ENCODE data around the gene NEU3. TPM values are rescaled to one million over a fixed set of nuclear protein-coding genes. Genes with fewer than 3 reads are reported as not detected.
A peak's percentile ranks its signal among the peaks of the same experiment; 100 is the strongest.
"Not testable (repeated sequence)": the region's sequence is repeated elsewhere in the genome, so short reads cannot be mapped to it uniquely, and the experiment has no call there.

The NEU3 gene
- total RNA-seq, 1 experiment from 2014 or later, result 29.0 TPM

DNA sequence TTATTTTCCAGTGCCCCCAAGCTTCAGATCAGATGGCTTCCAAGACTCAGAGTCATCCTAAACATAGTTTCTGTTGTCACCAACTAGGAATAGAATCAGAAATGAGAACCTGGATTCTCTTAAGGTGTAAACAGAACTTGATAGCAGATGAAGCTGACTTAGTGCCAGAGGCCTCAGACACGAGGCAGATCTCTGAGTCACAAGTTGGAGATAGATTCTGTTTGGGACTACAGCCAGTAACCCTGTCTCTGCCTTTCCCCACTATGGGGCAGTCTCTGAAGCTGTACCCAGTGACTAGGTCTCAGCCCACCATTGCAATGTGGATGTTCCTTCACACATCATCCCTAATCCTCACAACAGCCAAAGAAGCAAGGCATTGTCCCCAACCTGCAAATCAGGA lies 25.4 kb downstream of the NEU3 start:
- ChIA-PET POLR2A (no interaction called here), CTCF (interaction anchor here (0.6 kb wide), 1 partner anchor 139 kb away, joined by 6 read pairs; no protein-coding TSS in a partner anchor)
- DNase-seq (ENCODE audit: low read depth, low spot score) (no peak), ATAC-seq (peak; percentile 48; the same call in 1 of the 2 replicates)
- BruUV-seq (replicated peaks), result no TSS peak
- no peak for TF ChIP-seq CTCF (IDR thresholded peaks at IDR 0.05)
- no peak for TF ChIP-seq POLR2AphosphoS5 (IDR thresholded peaks at IDR 0.05; ENCODE audit: low read depth, low read length)
- no peak for TF ChIP-seq TCF7L2 (IDR thresholded peaks at IDR 0.05; ENCODE audit: low read depth, low read length)
- H3K4me1 ChIP-seq (ENCODE audit: control insufficient read depth, insufficient read depth, low read length), result no peaks in the 10 kb centered on the region
- H3K4me3 ChIP-seq (ENCODE audit: low read depth in 2 of 2, low read length in 2 of 2), result no peak overlapping the region
- in situ Hi-C loops (cut with HindIII; ENCODE audit: low pct_unique_long_range_greater_than_20kb, low sequenced_read_pairs), result loop anchor here (25.0 kb wide), 2 partner anchors 98 to 223 kb away; partner anchors contain the start of gene TPBGL
- peaks cover 4% of the 10 kb centered on the region; the same call in 1 of the 2 replicates for H3K36me3 ChIP-seq (ENCODE audit: control insufficient read depth, insufficient read depth, low read length)
- no peak overlapping the region for H3K27ac ChIP-seq (ENCODE audit: low read length)
- intact Hi-C loops (cut with micrococcal nuclease; ENCODE audit: unreplicated experiment), result no loop called here
- no peaks in the 10 kb centered on the region for H3K27me3 ChIP-seq (ENCODE audit: control insufficient read depth, insufficient read depth, low read length)
- H3K9me3 ChIP-seq (ENCODE audit: control insufficient read depth, insufficient read depth, low read depth, low read length), result no peaks in the 10 kb centered on the region

- BruUV-seq (replicated peaks); H3K4me1 ChIP-seq (ENCODE audit: control insufficient read depth, insufficient read depth, low read length); ATAC-seq; CTCF ChIA-PET; DNase-seq (ENCODE audit: low read depth, low spot score); H3K27me3 ChIP-seq (ENCODE audit: control insufficient read depth, insufficient read depth, low read length); H3K36me3 ChIP-seq (ENCODE audit: control insufficient read depth, insufficient read depth, low read length); H3K4me3 ChIP-seq (ENCODE audit: low read depth in 2 of 2, low read length in 2 of 2); POLR2A ChIA-PET; H3K27ac ChIP-seq (ENCODE audit: low read length); intact Hi-C loops (cut with micrococcal nuclease; ENCODE audit: unreplicated experiment); H3K9me3 ChIP-seq (ENCODE audit: control insufficient read depth, insufficient read depth, low read depth, low read length): not testable (repeated sequence)
- in situ Hi-C loops (cut with HindIII; ENCODE audit: low pct_unique_long_range_greater_than_20kb, low sequenced_read_pairs), result loop anchor here (25.0 kb wide), 2 partner anchors 93 to 218 kb away; partner anchors contain the start of gene TPBGL
Measured at GRCh38 chr11:75019200-75019599, 30.5 kb downstream of the NEU3 start.

DNA sequence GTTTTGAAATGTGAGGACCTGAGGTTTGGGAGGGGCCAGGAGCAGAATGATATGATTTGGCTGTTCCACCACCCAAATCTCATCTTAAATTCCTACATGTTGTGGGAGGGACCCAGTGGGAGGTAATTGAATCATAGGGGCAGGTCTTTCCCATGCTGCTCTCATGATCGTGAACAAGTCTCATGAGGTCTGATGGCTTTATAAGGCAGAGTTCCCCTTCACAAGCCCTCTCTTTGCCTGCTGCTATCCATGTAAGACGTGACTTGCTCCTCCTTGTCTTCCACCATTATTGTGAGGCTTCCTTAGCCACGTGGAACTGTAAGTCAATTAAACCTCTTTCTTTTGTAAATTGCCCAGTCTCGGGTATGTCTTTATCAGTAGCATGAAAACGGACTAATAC lies 31.6 kb downstream of the NEU3 start:
- POLR2A ChIA-PET; ATAC-seq; H3K9me3 ChIP-seq (ENCODE audit: control insufficient read depth, insufficient read depth, low read depth, low read length); H3K4me3 ChIP-seq (ENCODE audit: low read depth in 2 of 2, low read length in 2 of 2); DNase-seq (ENCODE audit: low read depth, low spot score); BruUV-seq (replicated peaks); H3K27me3 ChIP-seq (ENCODE audit: control insufficient read depth, insufficient read depth, low read length); CTCF ChIA-PET; H3K4me1 ChIP-seq (ENCODE audit: control insufficient read depth, insufficient read depth, low read length); H3K36me3 ChIP-seq (ENCODE audit: control insufficient read depth, insufficient read depth, low read length); H3K27ac ChIP-seq (ENCODE audit: low read length): not testable (repeated sequence)
- intact Hi-C loops (cut with micrococcal nuclease; ENCODE audit: unreplicated experiment), result loop anchor here (5.0 kb wide), 1 partner anchor 122 kb away; no protein-coding TSS in a partner anchor
- in situ Hi-C loops (cut with HindIII; ENCODE audit: low pct_unique_long_range_greater_than_20kb, low sequenced_read_pairs), result loop anchor here (25.0 kb wide), 2 partner anchors 92 to 217 kb away; partner anchors contain the start of gene TPBGL

GRCh38 chr11:75022296-75022695 lies 33.6 kb downstream of the NEU3 start:
- H3K36me3 ChIP-seq (ENCODE audit: control insufficient read depth, insufficient read depth, low read length), result no peaks in the 10 kb centered on the region
- ChIA-PET CTCF (interaction anchor here (0.6 to 2.5 kb wide), 12 partner anchors 9 to 229 kb away, joined by 3 to 41 read pairs (median 4); no protein-coding TSS in a partner anchor), POLR2A (no interaction called here)
- DNase-seq (ENCODE audit: low read depth, low spot score) (no peak), ATAC-seq (no peak; the same call in 1 of the 2 replicates)
- in situ Hi-C loops (cut with HindIII; ENCODE audit: low pct_unique_long_range_greater_than_20kb, low sequenced_read_pairs), result loop anchor here (25.0 kb wide), 2 partner anchors 90 to 215 kb away; partner anchors contain the start of gene TPBGL
- no peaks in the 10 kb centered on the region for H3K4me1 ChIP-seq (ENCODE audit: control insufficient read depth, insufficient read depth, low read length)
- intact Hi-C loops (cut with micrococcal nuclease; ENCODE audit: unreplicated experiment), result loop anchor here (5.0 kb wide), 1 partner anchor 120 kb away; no protein-coding TSS in a partner anchor
- H3K27me3 ChIP-seq (ENCODE audit: control insufficient read depth, insufficient read depth, low read length), result no peaks in the 10 kb centered on the region
- no TSS peak for BruUV-seq (replicated peaks)
- H3K27ac ChIP-seq (ENCODE audit: low read length), result no peak overlapping the region
- no peak for TF ChIP-seq SIN3A (IDR thresholded peaks at IDR 0.05; ENCODE audit: borderline replicate concordance, insufficient read depth, low read depth, low read length)
- TF ChIP-seq TCF7L2 (IDR thresholded peaks at IDR 0.05; ENCODE audit: low read depth, low read length), result no peak
- TF ChIP-seq POLR2AphosphoS5 (IDR thresholded peaks at IDR 0.05; ENCODE audit: low read depth, low read length), result no peak
- no peak for TF ChIP-seq CTCF (IDR thresholded peaks at IDR 0.05)
- TF ChIP-seq REST (IDR thresholded peaks at IDR 0.05; ENCODE audit: insufficient read depth in 1 of 2, low read depth in 2 of 2, low read length in 1 of 2), result no peak
- no peak overlapping the region for H3K4me3 ChIP-seq (ENCODE audit: low read depth in 2 of 2, low read length in 2 of 2)
- no peaks in the 10 kb centered on the region for H3K9me3 ChIP-seq (ENCODE audit: control insufficient read depth, insufficient read depth, low read depth, low read length)

All from Panc1 (cell line).